ENCODE data around the gene ACOXL. TPM values are rescaled to one million over a fixed set of nuclear protein-coding genes. Genes with fewer than 3 reads are reported as not detected.

Gene ACOXL
- total RNA-seq, 1 donor from 2014 or later = 1.0 TPM

- intact Hi-C loops (cut with micrococcal nuclease) = loop anchor here (10.0 kb wide), 1 partner anchor 402 kb away; no protein-coding TSS in a partner anchor
- Mint-ChIP-seq H3K36me3 (ENCODE audit: low read depth) (peaks cover 1% of the 10 kb centered on the region), H3K4me3 (no peak overlapping the region), H3K27me3 (peaks cover 59% of the 10 kb centered on the region), H3K9me3 (peaks cover 8% of the 10 kb centered on the region), H3K27ac (no peak overlapping the region), H3K4me1 (peaks cover 15% of the 10 kb centered on the region)
- DNase-seq = no peak
Measured at GRCh38 chr2:110802208-110802932, 70.0 kb downstream of the ACOXL start.

- peaks cover 58% of the 10 kb centered on the region for H3K27me3 Mint-ChIP-seq
- intact Hi-C loops (cut with micrococcal nuclease) = loop anchor here (2.0 to 10.0 kb wide), 4 partner anchors 56 to 400 kb away; no protein-coding TSS in a partner anchor
- DNase-seq = no peak
- H3K4me1 Mint-ChIP-seq = peaks cover 17% of the 10 kb centered on the region
- peak overlapping the region; percentile 12 for H3K4me3 Mint-ChIP-seq
- no peak overlapping the region for H3K27ac Mint-ChIP-seq
- H3K9me3 Mint-ChIP-seq = peaks cover 8% of the 10 kb centered on the region
- H3K36me3 Mint-ChIP-seq (ENCODE audit: low read depth) = peaks cover 1% of the 10 kb centered on the region
Measured at GRCh38 chr2:110804433-110804832, 72.1 kb downstream of the ACOXL start.

DNA sequence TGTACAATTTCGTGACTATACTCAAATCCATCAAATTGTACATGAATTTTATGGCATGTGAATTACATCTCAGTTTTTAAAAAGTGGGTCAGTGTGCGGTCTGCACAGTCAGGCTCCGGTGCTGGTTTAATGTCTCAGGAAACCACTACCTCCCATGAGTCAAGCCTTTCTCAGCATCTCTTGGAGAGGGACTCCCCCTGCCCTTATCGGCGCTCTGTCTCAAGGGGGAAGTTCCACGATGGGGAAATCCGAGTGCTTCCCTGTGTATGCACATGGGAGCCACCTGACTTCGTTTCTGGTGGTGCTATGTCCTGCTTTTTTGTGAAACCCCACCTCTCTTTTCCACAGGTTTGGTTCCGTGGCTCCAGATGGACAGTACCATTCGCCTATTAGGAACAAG lies 72.5 kb downstream of the ACOXL start:
- H3K27ac Mint-ChIP-seq = peak overlapping the region; percentile 18

DNA sequence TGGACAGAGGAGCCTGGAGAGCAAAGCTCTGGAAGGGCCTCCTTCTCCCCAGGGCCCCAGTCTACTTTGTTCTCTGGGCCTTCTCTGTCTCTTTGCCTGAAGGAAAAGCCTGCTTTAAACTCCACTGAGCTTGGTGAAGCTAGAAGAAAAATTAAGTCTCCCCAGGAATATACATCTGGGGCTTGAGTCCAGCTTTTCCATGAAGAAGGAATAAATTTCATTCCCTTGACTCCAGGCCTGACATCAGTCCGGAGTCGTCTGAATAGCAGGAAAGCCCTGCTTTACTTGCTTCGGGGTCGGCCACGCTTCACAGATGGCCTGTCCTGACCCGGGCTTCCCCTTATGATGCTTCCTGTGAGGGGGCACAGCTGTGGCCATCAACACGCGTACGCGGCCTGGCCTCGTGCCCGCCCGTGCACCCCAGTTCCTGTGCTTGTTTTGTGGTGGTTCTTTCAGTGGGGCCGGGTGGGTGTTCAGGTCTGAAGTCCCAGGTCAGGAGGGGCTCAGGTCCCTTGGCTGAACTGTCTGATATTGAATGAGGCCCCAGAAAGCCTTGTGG lies 73.6 kb downstream of the ACOXL start:
- Mint-ChIP-seq H3K9me3 (peaks cover 8% of the 10 kb centered on the region), H3K4me3 (no peak overlapping the region), H3K36me3 (ENCODE audit: low read depth) (peaks cover 1% of the 10 kb centered on the region), H3K27ac (no peak overlapping the region), H3K4me1 (peaks cover 17% of the 10 kb centered on the region), H3K27me3 (peaks cover 54% of the 10 kb centered on the region)
- intact Hi-C loops (cut with micrococcal nuclease) = loop anchor here (1.0 to 10.0 kb wide), 5 partner anchors 41 to 399 kb away; no protein-coding TSS in a partner anchor
- DNase-seq = no peak

More for the DNA sequence above, 72.5 kb downstream of the ACOXL start:
- Mint-ChIP-seq H3K27me3 (peaks cover 55% of the 10 kb centered on the region), H3K9me3 (peaks cover 8% of the 10 kb centered on the region), H3K4me3 (peak overlapping the region; percentile 12), H3K36me3 (ENCODE audit: low read depth) (peaks cover 1% of the 10 kb centered on the region), H3K4me1 (peaks cover 17% of the 10 kb centered on the region)
- intact Hi-C loops (cut with micrococcal nuclease) = loop anchor here (1.0 to 10.0 kb wide), 5 partner anchors 42 to 400 kb away; no protein-coding TSS in a partner anchor
- DNase-seq = peak; percentile 82

GRCh38 chr2:110807522-110807921 lies 75.1 kb downstream of the ACOXL start:
- intact Hi-C loops (cut with micrococcal nuclease) = loop anchor here (10.0 kb wide), 1 partner anchor 397 kb away; no protein-coding TSS in a partner anchor
- no peak overlapping the region for H3K4me3 Mint-ChIP-seq
- H3K27ac Mint-ChIP-seq = no peak overlapping the region
- peaks cover 8% of the 10 kb centered on the region for H3K9me3 Mint-ChIP-seq
- peaks cover 1% of the 10 kb centered on the region for H3K36me3 Mint-ChIP-seq (ENCODE audit: low read depth)
- DNase-seq = no peak
- H3K4me1 Mint-ChIP-seq = peaks cover 24% of the 10 kb centered on the region
- H3K27me3 Mint-ChIP-seq = peaks cover 47% of the 10 kb centered on the region

DNA sequence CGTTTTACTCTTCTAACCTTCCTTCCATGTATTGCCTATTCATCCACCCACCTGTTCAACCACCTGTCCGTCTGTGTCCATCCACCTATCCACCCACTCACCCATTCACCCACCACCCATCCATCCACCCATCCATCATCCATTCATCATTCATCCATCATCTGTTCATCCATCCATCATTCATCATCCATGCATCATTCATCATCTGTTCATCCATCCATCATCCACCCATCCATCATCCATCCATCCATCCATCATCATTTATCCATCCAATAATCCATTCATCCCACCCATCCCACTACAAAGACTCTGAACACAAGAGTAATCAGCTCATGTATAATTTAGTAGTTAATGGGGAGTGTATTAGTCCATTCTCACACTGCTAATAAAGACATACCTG lies 78.0 kb downstream of the ACOXL start:
- Mint-ChIP-seq H3K9me3 (no peaks in the 10 kb centered on the region), H3K27ac (no peak overlapping the region), H3K27me3 (peaks cover 38% of the 10 kb centered on the region), H3K4me3 (no peak overlapping the region), H3K4me1 (peaks cover 23% of the 10 kb centered on the region), H3K36me3 (ENCODE audit: low read depth) (no peaks in the 10 kb centered on the region)
- no peak for DNase-seq
- intact Hi-C loops (cut with micrococcal nuclease) = loop anchor here (5.0 kb wide), 1 partner anchor 237 kb away; no protein-coding TSS in a partner anchor

- Mint-ChIP-seq H3K4me1 (peaks cover 19% of the 10 kb centered on the region), H3K27ac (no peak overlapping the region), H3K36me3 (ENCODE audit: low read depth) (no peaks in the 10 kb centered on the region), H3K4me3 (no peak overlapping the region), H3K27me3 (peaks cover 31% of the 10 kb centered on the region), H3K9me3 (no peaks in the 10 kb centered on the region)
- intact Hi-C loops (cut with micrococcal nuclease) = loop anchor here (1.0 to 5.0 kb wide), 4 partner anchors 34 to 304 kb away; no protein-coding TSS in a partner anchor
- peak; percentile 53 for DNase-seq
Measured at GRCh38 chr2:110812726-110813645, 80.6 kb downstream of the ACOXL start.

GRCh38 chr2:110813896-110814295 lies 81.5 kb downstream of the ACOXL start:
- DNase-seq = no peak
- Mint-ChIP-seq H3K36me3 (ENCODE audit: low read depth) (no peaks in the 10 kb centered on the region), H3K4me3 (no peak overlapping the region), H3K27me3 (peaks cover 31% of the 10 kb centered on the region), H3K27ac (no peak overlapping the region), H3K4me1 (peaks cover 17% of the 10 kb centered on the region), H3K9me3 (no peaks in the 10 kb centered on the region)
- intact Hi-C loops (cut with micrococcal nuclease) = loop anchor here (1.0 to 5.0 kb wide), 4 partner anchors 33 to 303 kb away; no protein-coding TSS in a partner anchor

DNA sequence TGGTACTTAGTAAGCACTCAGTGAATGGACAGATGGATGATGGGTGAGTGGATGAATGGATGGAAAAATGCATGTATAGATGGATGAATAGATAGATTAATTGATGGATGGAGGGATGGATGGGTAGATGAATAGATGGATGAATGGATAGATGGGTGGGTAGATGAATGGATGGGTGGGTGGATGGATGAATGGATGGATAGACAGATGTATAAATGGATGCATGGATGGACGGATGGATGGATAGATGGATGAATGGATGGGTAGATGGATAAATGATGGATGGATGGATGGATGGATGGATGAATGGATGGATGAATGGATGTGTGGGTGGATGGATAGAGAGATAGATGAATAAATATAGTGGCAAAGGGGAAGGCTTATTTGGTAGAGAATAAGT lies 83.6 kb downstream of the ACOXL start:
- Mint-ChIP-seq H3K4me1 (peaks cover 25% of the 10 kb centered on the region), H3K27me3 (peaks cover 38% of the 10 kb centered on the region), H3K36me3 (ENCODE audit: low read depth) (no peaks in the 10 kb centered on the region), H3K9me3 (no peaks in the 10 kb centered on the region), H3K27ac (no peak overlapping the region), H3K4me3 (no peak overlapping the region)
- no peak for DNase-seq
- intact Hi-C loops (cut with micrococcal nuclease) = no loop called here

GRCh38 chr2:110816404-110817365 lies 84.3 kb downstream of the ACOXL start:
- peaks cover 40% of the 10 kb centered on the region for H3K27me3 Mint-ChIP-seq
- H3K9me3 Mint-ChIP-seq = no peaks in the 10 kb centered on the region
- DNase-seq = no peak
- H3K4me3 Mint-ChIP-seq = no peak overlapping the region
- H3K27ac Mint-ChIP-seq = no peak overlapping the region
- H3K36me3 Mint-ChIP-seq (ENCODE audit: low read depth) = no peaks in the 10 kb centered on the region
- intact Hi-C loops (cut with micrococcal nuclease) = no loop called here
- H3K4me1 Mint-ChIP-seq = peaks cover 25% of the 10 kb centered on the region

DNA sequence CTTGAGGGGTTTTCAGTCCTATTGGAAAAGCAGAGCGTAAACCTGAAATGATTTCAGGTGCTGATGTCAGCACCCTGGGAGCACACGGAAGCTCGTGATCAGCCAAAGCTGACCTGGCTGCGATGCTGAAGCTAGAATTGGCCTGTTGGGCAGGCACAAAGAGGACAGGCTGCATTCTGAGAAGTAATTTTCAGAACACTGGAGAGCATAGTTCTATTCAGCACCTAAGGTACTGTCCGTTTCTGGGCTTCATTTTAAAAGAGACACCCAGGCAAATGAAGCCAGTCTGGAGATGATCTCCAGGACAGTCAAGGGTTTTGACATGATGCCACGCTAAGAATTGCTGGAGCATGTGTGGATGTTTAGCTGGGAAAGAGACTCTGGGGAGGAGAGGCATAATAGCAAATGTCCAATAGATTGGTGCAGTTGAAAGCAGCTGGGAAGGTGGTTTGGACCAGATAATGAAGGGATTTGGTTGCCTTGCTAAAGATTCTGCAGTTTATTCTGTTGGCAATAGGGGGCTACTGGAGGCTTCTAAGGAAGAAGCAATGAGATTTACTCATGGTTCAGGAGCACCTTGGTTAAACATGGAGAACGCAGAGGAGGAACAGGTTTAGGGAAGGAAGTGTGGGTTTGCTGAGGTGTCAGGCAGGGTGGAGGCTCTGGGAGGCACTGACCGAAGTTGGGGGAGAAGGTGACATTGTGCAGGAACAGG lies 86.6 kb downstream of the ACOXL start:
- intact Hi-C loops (cut with micrococcal nuclease) = no loop called here
- Mint-ChIP-seq H3K4me3 (no peak overlapping the region), H3K9me3 (no peaks in the 10 kb centered on the region), H3K27me3 (peaks cover 51% of the 10 kb centered on the region), H3K4me1 (peaks cover 8% of the 10 kb centered on the region), H3K36me3 (ENCODE audit: low read depth) (peaks cover 2% of the 10 kb centered on the region), H3K27ac (no peak overlapping the region)
- DNase-seq = no peak

DNA sequence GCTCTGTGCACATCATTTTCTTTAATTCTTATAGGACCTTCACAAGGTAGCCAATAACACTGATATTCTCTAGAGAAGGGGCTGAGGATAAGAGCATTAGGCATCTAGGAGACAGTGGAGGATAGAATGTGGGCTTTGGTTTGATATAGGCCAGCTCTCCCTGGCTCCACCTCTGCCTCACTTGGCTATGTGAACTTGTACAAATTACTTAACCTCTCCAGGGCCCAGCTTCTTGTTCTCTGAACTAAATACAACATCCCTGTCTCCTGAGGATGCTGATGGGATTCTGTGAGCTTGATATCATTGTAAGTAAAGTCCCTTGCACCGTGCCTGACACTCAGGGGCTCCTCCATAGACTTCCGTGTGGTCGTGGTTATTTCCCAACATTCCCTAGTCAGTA lies 87.3 kb downstream of the ACOXL start:
- DNase-seq = no peak
- H3K4me3 Mint-ChIP-seq = no peak overlapping the region
- peaks cover 8% of the 10 kb centered on the region for H3K4me1 Mint-ChIP-seq
- intact Hi-C loops (cut with micrococcal nuclease) = no loop called here
- H3K36me3 Mint-ChIP-seq (ENCODE audit: low read depth) = peaks cover 2% of the 10 kb centered on the region
- H3K27me3 Mint-ChIP-seq = peaks cover 57% of the 10 kb centered on the region
- H3K27ac Mint-ChIP-seq = no peak overlapping the region
- H3K9me3 Mint-ChIP-seq = peaks cover 5% of the 10 kb centered on the region
